Measurements from ENCODE around the gene ZDHHC22. TPM values are rescaled to one million over a fixed set of nuclear protein-coding genes. Genes with fewer than 3 reads are reported as not detected.
A peak's percentile ranks its signal among the peaks of the same experiment; 100 is the strongest.

Gene ZDHHC22
- total and polyA plus RNA-seq, 5 donors from 2014 or later: not detected

DNA sequence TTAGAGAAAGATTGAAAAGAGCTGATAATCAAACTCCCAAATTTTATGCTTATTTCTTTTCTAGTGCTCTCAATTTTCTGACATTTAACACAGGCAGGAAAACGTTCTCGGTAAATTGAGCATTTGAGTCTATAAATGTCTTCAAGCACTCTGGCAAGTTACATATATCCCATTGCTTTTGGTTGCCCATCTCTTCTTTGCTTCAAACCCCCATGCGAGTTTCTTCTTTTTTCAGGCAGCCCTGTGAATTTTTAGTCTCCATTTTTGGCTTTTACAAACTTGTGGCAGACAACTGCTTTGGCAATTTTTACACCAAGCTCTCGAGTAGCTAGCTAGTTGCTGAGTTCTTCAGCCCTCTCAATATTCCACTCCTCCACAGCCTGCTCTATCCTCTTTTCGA is 31.3 kb upstream of the ZDHHC22 start:
- no peaks in the 10 kb centered on the region for H3K4me1 Mint-ChIP-seq
- H3K9me3 Mint-ChIP-seq: peaks cover 2 to 15% (median 9%) of the 10 kb centered on the region in 7 donors
- H3K4me3 Mint-ChIP-seq: no peak overlapping the region
- no peaks in the 10 kb centered on the region for H3K36me3 ChIP-seq (ENCODE audit: control insufficient read depth, insufficient read depth, low read length)
- no peak for DNase-seq
- no peak for ATAC-seq (ENCODE audit: low read depth in 2 of 2)
- H3K27me3 Mint-ChIP-seq: peaks cover 34% of the 10 kb centered on the region
- H3K27ac ChIP-seq (ENCODE audit: insufficient read depth, low read length, poor library complexity, severe bottlenecking): no peak overlapping the region
- no peaks in the 10 kb centered on the region for H3K36me3 Mint-ChIP-seq
- H3K4me1 ChIP-seq (ENCODE audit: control insufficient read depth, insufficient read depth, low read length, poor library complexity, severe bottlenecking): no peaks in the 10 kb centered on the region
- H3K4me3 ChIP-seq (ENCODE audit: low read depth, low read length): no peak overlapping the region
- peaks cover 2% of the 10 kb centered on the region for H3K27me3 ChIP-seq (ENCODE audit: control insufficient read depth, insufficient read depth, low read length)
- H3K27ac Mint-ChIP-seq: no peak overlapping the region
- peaks cover 14 to 16% of the 10 kb centered on the region in 2 experiments for H3K9me3 ChIP-seq (ENCODE audit: control insufficient read depth in 2 of 2, low read length in 2 of 2)

- no peak overlapping the region for H3K27ac ChIP-seq (ENCODE audit: insufficient read depth, low read length, poor library complexity, severe bottlenecking)
- Mint-ChIP-seq H3K36me3 (no peaks in the 10 kb centered on the region), H3K27ac (no peak overlapping the region), H3K4me1 (no peaks in the 10 kb centered on the region), H3K27me3 (peaks cover 24% of the 10 kb centered on the region), H3K9me3 (peaks cover 3 to 15% (median 9%) of the 10 kb centered on the region in 7 donors), H3K4me3 (no peak overlapping the region)
- H3K9me3 ChIP-seq (ENCODE audit: control insufficient read depth in 2 of 2, low read length in 2 of 2): peaks cover 14 to 16% of the 10 kb centered on the region in 2 experiments
- DNase-seq (no peak), ATAC-seq (ENCODE audit: low read depth in 2 of 2) (no peak)
- no peaks in the 10 kb centered on the region for H3K36me3 ChIP-seq (ENCODE audit: control insufficient read depth, insufficient read depth, low read length)
- no peaks in the 10 kb centered on the region for H3K4me1 ChIP-seq (ENCODE audit: control insufficient read depth, insufficient read depth, low read length, poor library complexity, severe bottlenecking)
- H3K27me3 ChIP-seq (ENCODE audit: control insufficient read depth, insufficient read depth, low read length): peaks cover 2% of the 10 kb centered on the region
- no peak overlapping the region for H3K4me3 ChIP-seq (ENCODE audit: low read depth, low read length)
Measured at GRCh38 chr14:77170045-77170444, 28.5 kb upstream of the ZDHHC22 start.

DNA sequence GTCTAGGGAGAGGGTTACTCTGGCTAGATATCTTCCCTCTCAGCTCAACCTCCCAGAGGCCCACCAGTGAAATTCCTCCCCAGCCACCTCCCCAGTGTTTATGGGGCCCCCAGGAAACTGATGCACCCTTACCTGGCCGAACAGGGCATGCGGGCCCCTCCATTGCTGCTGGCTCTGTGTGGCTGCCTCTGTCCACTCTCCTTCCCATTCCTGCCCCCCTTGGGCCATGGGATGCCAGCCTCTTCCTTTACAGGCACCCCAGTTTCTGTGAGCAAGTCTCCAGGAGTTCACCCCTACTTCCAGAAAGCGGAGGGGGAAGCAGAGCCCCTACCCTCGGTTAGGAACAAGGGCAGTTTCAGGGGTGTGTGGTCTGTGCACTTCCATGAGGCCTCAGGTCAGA is 19.4 kb upstream of the ZDHHC22 start:
- no peak for DNase-seq
- ATAC-seq (ENCODE audit: low read depth in 2 of 2): no peak
- no peaks in the 10 kb centered on the region for H3K36me3 Mint-ChIP-seq
- no peak overlapping the region for H3K4me3 Mint-ChIP-seq
- Histone ChIP-seq H3K27ac (ENCODE audit: insufficient read depth, low read length, poor library complexity, severe bottlenecking) (no peak overlapping the region), H3K36me3 (ENCODE audit: control insufficient read depth, insufficient read depth, low read length) (no peaks in the 10 kb centered on the region), H3K4me3 (ENCODE audit: low read depth, low read length) (no peak overlapping the region), H3K27me3 (ENCODE audit: control insufficient read depth, insufficient read depth, low read length) (peaks cover 2% of the 10 kb centered on the region), H3K4me1 (ENCODE audit: control insufficient read depth, insufficient read depth, low read length, poor library complexity, severe bottlenecking) (no peaks in the 10 kb centered on the region), H3K9me3 (ENCODE audit: control insufficient read depth in 2 of 2, low read length in 2 of 2) (no peaks in the 10 kb centered on the region)
- no peaks in the 10 kb centered on the region for H3K4me1 Mint-ChIP-seq
- peaks cover 38% of the 10 kb centered on the region for H3K27me3 Mint-ChIP-seq
- H3K9me3 Mint-ChIP-seq: peaks cover 0 to 5% (median 0%) of the 10 kb centered on the region in 7 donors
- H3K27ac Mint-ChIP-seq: no peak overlapping the region

DNA sequence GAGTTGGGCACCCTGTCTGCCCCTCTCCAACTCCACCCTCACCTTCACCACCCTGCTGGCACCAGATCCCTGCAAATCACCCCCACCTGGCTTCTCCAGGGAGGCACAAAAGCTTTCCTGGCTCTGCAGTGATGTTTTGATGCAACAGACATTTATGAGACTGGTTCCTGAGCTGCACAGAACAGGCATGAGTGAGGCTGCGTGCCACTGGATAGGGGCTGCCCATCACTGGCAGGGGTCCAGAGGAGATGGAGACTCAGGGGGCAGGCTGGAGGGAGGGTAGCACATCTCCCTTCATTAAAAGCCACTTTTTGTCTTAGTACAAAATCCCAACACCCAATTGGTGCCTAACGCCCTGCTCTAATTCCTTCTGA is 17.3 kb upstream of the ZDHHC22 start:
- no peaks in the 10 kb centered on the region for H3K4me1 Mint-ChIP-seq
- no peak overlapping the region for H3K27ac ChIP-seq (ENCODE audit: insufficient read depth, low read length, poor library complexity, severe bottlenecking)
- DNase-seq (no peak), ATAC-seq (ENCODE audit: low read depth in 2 of 2) (no peak)
- H3K4me1 ChIP-seq (ENCODE audit: control insufficient read depth, insufficient read depth, low read length, poor library complexity, severe bottlenecking): no peaks in the 10 kb centered on the region
- peak overlapping the region in 1 of 3 donors; percentile 28 for H3K27ac Mint-ChIP-seq
- no peak overlapping the region for H3K4me3 Mint-ChIP-seq
- H3K9me3 Mint-ChIP-seq: peaks cover 0 to 4% (median 0%) of the 10 kb centered on the region in 7 donors
- H3K36me3 ChIP-seq (ENCODE audit: control insufficient read depth, insufficient read depth, low read length): no peaks in the 10 kb centered on the region
- no peak overlapping the region for H3K4me3 ChIP-seq (ENCODE audit: low read depth, low read length)
- H3K9me3 ChIP-seq (ENCODE audit: control insufficient read depth in 2 of 2, low read length in 2 of 2): no peaks in the 10 kb centered on the region
- H3K36me3 Mint-ChIP-seq: no peaks in the 10 kb centered on the region
- peaks cover 11% of the 10 kb centered on the region for H3K27me3 ChIP-seq (ENCODE audit: control insufficient read depth, insufficient read depth, low read length)
- H3K27me3 Mint-ChIP-seq: peaks cover 34% of the 10 kb centered on the region

DNA sequence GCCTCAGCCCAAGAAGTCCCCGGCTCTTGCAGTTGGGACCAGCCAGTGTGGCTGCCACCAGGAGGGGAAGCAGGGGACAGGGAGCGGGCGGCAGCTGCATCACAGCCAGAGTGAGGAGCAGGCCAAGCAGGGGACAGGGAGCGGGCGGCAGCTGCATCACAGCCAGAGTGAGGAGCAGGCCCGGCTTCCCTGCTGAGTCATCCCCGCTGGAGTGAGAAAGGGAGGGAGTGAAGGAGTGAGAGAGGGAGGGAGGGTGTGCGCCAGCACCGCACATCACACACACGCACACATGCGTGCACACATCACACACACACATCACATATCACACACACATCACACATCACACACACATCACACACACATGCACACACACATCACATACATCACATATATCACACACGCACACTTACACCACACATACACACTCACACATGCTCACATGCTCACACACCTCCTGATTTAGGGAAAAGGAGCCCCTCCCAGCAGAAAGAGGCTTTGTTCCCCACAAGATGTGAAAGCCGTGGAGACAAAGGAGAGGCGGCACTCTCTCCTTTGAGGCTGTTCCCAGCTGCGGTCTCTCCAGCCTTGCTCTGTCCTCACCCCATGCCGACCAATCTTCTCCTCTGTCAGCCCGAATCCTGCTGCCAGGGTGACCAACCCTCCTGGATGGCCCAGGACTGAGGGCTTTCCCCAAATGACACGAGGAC is 16.7 kb upstream of the ZDHHC22 start:
- Histone ChIP-seq H3K4me3 (ENCODE audit: low read depth, low read length) (no peak overlapping the region), H3K36me3 (ENCODE audit: control insufficient read depth, insufficient read depth, low read length) (no peaks in the 10 kb centered on the region), H3K9me3 (ENCODE audit: control insufficient read depth in 2 of 2, low read length in 2 of 2) (no peaks in the 10 kb centered on the region), H3K27ac (ENCODE audit: insufficient read depth, low read length, poor library complexity, severe bottlenecking) (no peak overlapping the region), H3K27me3 (ENCODE audit: control insufficient read depth, insufficient read depth, low read length) (peaks cover 13% of the 10 kb centered on the region), H3K4me1 (ENCODE audit: control insufficient read depth, insufficient read depth, low read length, poor library complexity, severe bottlenecking) (no peaks in the 10 kb centered on the region)
- Mint-ChIP-seq H3K27me3 (peaks cover 37% of the 10 kb centered on the region), H3K36me3 (no peaks in the 10 kb centered on the region), H3K4me3 (no peak overlapping the region), H3K9me3 (peaks cover 0 to 6% (median 0%) of the 10 kb centered on the region in 7 donors), H3K27ac (peak overlapping the region in 1 of 3 donors; percentile 28), H3K4me1 (no peaks in the 10 kb centered on the region)
- no peak for ATAC-seq (ENCODE audit: low read depth in 2 of 2)
- DNase-seq: no peak

DNA sequence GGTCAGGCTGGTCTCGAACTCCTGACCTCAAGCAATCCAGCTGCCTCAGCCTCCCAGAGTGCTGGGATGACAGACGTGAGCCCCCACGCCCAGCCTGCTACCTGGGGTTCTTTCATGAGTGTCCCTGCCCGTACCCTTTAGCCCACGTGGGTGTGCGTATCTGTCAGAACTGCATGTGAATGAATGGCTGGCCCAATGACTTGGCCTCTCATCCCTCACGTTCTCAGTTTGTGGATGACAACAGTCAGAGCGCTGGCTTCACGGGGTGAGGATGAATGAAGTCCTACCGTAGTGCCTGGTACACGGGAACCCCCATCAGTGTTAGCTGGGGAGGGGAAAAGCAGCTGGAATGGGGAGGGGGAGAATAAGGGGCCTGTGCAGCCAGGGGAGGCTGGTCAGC is 16.1 kb upstream of the ZDHHC22 start:
- no peak for ATAC-seq (ENCODE audit: low read depth in 2 of 2)
- Mint-ChIP-seq H3K4me1 (no peaks in the 10 kb centered on the region), H3K27me3 (peaks cover 37% of the 10 kb centered on the region), H3K27ac (no peak overlapping the region), H3K4me3 (no peak overlapping the region), H3K36me3 (no peaks in the 10 kb centered on the region), H3K9me3 (peaks cover 0 to 6% (median 0%) of the 10 kb centered on the region in 7 donors)
- no peak overlapping the region for H3K27ac ChIP-seq (ENCODE audit: insufficient read depth, low read length, poor library complexity, severe bottlenecking)
- no peak overlapping the region for H3K4me3 ChIP-seq (ENCODE audit: low read depth, low read length)
- DNase-seq: no peak
- H3K27me3 ChIP-seq (ENCODE audit: control insufficient read depth, insufficient read depth, low read length): peaks cover 17% of the 10 kb centered on the region
- H3K9me3 ChIP-seq (ENCODE audit: control insufficient read depth in 2 of 2, low read length in 2 of 2): no peaks in the 10 kb centered on the region
- H3K4me1 ChIP-seq (ENCODE audit: control insufficient read depth, insufficient read depth, low read length, poor library complexity, severe bottlenecking): no peaks in the 10 kb centered on the region
- no peaks in the 10 kb centered on the region for H3K36me3 ChIP-seq (ENCODE audit: control insufficient read depth, insufficient read depth, low read length)

- DNase-seq (no peak), ATAC-seq (ENCODE audit: low read depth in 2 of 2) (no peak)
- Histone ChIP-seq H3K27me3 (ENCODE audit: control insufficient read depth, insufficient read depth, low read length) (peaks cover 15% of the 10 kb centered on the region), H3K36me3 (ENCODE audit: control insufficient read depth, insufficient read depth, low read length) (no peaks in the 10 kb centered on the region), H3K27ac (ENCODE audit: insufficient read depth, low read length, poor library complexity, severe bottlenecking) (no peak overlapping the region), H3K9me3 (ENCODE audit: control insufficient read depth in 2 of 2, low read length in 2 of 2) (no peaks in the 10 kb centered on the region), H3K4me3 (ENCODE audit: low read depth, low read length) (no peak overlapping the region), H3K4me1 (ENCODE audit: control insufficient read depth, insufficient read depth, low read length, poor library complexity, severe bottlenecking) (no peaks in the 10 kb centered on the region)
- Mint-ChIP-seq H3K4me3 (no peak overlapping the region), H3K27me3 (peaks cover 32% of the 10 kb centered on the region), H3K27ac (no peak overlapping the region), H3K4me1 (no peaks in the 10 kb centered on the region), H3K36me3 (no peaks in the 10 kb centered on the region), H3K9me3 (peaks cover 0 to 6% (median 0%) of the 10 kb centered on the region in 7 donors)
Measured at GRCh38 chr14:77155083-77155482, 13.5 kb upstream of the ZDHHC22 start.

DNA sequence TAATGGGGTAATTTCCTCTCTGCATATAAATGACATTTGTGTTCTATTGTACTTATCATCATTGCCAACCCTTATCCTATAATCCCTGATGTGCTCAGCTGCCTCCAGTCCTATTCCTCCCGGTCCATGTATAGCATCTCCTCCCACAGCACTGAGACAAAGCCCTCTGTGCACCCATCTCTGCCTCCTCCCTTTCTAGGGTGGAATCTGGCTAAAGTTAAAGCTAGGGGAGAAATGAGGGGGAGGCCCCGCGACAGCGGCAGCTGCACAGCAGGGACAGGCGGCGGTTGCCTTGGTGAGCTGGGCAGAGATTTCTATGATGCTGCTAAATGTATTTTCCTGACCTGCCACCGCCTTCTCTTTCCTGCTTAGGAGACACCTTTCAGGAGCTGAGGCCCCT is 12.8 kb upstream of the ZDHHC22 start:
- Histone ChIP-seq H3K27me3 (ENCODE audit: control insufficient read depth, insufficient read depth, low read length) (peaks cover 17% of the 10 kb centered on the region), H3K27ac (ENCODE audit: insufficient read depth, low read length, poor library complexity, severe bottlenecking) (no peak overlapping the region), H3K36me3 (ENCODE audit: control insufficient read depth, insufficient read depth, low read length) (no peaks in the 10 kb centered on the region), H3K4me3 (ENCODE audit: low read depth, low read length) (no peak overlapping the region), H3K9me3 (ENCODE audit: control insufficient read depth in 2 of 2, low read length in 2 of 2) (no peaks in the 10 kb centered on the region), H3K4me1 (ENCODE audit: control insufficient read depth, insufficient read depth, low read length, poor library complexity, severe bottlenecking) (no peaks in the 10 kb centered on the region)
- H3K36me3 Mint-ChIP-seq: no peaks in the 10 kb centered on the region
- DNase-seq (no peak), ATAC-seq (ENCODE audit: low read depth in 2 of 2) (no peak)
- H3K27me3 Mint-ChIP-seq: peaks cover 31% of the 10 kb centered on the region
- H3K4me1 Mint-ChIP-seq: no peaks in the 10 kb centered on the region
- H3K4me3 Mint-ChIP-seq: no peak overlapping the region
- H3K27ac Mint-ChIP-seq: no peak overlapping the region
- peaks cover 0 to 6% (median 0%) of the 10 kb centered on the region in 7 donors for H3K9me3 Mint-ChIP-seq
